ENCODE measurements around the gene COG1.

- TF ChIP-seq CTCF (optimal IDR thresholded peaks at IDR 0.05 in 1 of 3, IDR thresholded peaks at IDR 0.05 in 1 of 3, conservative IDR thresholded peaks at IDR 0.05 in 1 of 3; ENCODE audit: extremely low read depth in 1 of 3, insufficient read depth in 2 of 3, low read length in 3 of 3): no peak
- no peak for TF ChIP-seq EZH2 (IDR thresholded peaks at IDR 0.05; ENCODE audit: low read length)
Observed at GRCh38 chr17:73151916-73152632, 40.8 kb upstream of the COG1 start.
